ENCODE measurements around the gene PHF14. TPM values are rescaled to one million over a fixed set of nuclear protein-coding genes. Genes with fewer than 3 reads are reported as not detected.
A peak's percentile ranks its signal among the peaks of the same experiment; 100 is the strongest.

Gene PHF14
- total and polyA plus RNA-seq, 4 donors = 6.9 to 24.4 (median 15.3) TPM

DNA sequence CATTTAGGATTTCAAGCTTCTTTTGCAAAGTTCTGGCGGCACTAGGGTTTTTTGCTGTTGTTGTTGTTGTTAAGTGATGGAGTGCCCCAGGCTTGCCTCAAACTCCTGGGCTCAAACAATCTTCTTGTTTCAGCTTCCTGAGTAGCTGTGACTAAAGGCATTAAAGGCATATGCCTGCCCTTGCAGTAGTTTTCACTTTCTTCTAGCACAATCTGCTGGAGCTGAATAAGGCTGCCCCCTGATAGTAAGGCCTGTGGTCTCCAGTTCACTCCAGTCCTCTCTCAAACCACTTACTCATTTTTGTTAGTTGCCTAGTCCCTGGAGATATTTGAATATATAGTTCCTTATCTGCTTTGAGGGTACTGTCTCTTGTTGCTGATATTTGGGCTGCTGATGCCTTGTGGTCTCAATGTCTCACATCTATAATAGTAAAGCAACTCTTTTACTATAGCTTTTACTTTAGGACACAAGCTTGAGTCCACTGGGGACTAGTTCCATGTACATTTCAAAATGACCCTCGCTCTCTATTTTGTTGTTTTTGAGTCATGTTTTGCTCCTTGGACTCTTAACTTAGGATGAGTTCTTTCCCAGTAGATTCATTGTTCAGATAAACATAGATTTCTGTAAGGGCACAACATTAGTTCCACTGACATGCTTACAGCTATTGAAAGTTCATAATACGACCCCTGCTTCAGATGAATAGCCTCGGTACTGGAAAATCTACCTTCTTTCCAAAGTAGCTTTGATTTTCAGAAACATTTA lies 25.5 kb downstream of the PHF14 start:
- no peaks in the 10 kb centered on the region for H3K27me3 ChIP-seq (ENCODE audit: control insufficient read depth in 4 of 4, insufficient read depth in 4 of 4, low read length in 3 of 4)
- peak overlapping the region in 1 of 2 donors; percentile 39 for H3K27ac ChIP-seq (ENCODE audit: low read depth in 1 of 2, low read length in 2 of 2)
- H3K9ac ChIP-seq (ENCODE audit: low read depth in 1 of 2, low read length in 2 of 2) = no peak overlapping the region
- DNase-seq (ENCODE audit: low spot score) = no peak
- peaks cover 0 to 5% (median 0%) of the 10 kb centered on the region in 4 donors for H3K9me3 ChIP-seq (ENCODE audit: control insufficient read depth in 4 of 4, low read length in 3 of 4)
- peaks cover 2 to 6% (median 3%) of the 10 kb centered on the region in 4 donors for H3K36me3 ChIP-seq (ENCODE audit: control insufficient read depth in 4 of 4, insufficient read depth in 3 of 4, low read depth in 1 of 4, low read length in 3 of 4)
- H3K4me1 ChIP-seq (ENCODE audit: control insufficient read depth in 4 of 4, insufficient read depth in 4 of 4, low read length in 3 of 4) = peaks cover 0 to 8% (median 0%) of the 10 kb centered on the region in 4 donors
- TF ChIP-seq, protein P1, sequence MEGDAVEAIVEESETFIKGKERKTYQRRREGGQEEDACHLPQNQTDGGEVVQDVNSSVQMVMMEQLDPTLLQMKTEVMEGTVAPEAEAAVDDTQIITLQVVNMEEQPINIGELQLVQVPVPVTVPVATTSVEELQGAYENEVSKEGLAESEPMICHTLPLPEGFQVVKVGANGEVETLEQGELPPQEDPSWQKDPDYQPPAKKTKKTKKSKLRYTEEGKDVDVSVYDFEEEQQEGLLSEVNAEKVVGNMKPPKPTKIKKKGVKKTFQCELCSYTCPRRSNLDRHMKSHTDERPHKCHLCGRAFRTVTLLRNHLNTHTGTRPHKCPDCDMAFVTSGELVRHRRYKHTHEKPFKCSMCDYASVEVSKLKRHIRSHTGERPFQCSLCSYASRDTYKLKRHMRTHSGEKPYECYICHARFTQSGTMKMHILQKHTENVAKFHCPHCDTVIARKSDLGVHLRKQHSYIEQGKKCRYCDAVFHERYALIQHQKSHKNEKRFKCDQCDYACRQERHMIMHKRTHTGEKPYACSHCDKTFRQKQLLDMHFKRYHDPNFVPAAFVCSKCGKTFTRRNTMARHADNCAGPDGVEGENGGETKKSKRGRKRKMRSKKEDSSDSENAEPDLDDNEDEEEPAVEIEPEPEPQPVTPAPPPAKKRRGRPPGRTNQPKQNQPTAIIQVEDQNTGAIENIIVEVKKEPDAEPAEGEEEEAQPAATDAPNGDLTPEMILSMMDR (IDR thresholded peaks at IDR 0.05; ENCODE audit: low read depth, low read length, missing input control) = no peak
- peak; percentile 25 to 59 for TF ChIP-seq HNF4A (conservative IDR thresholded peaks at IDR 0.05)
- no peak overlapping the region for H3K4me3 ChIP-seq (ENCODE audit: low read depth in 1 of 3, low read length in 3 of 3)
- WGBS = 76% methylated on average over 4 of the region's 4 CpGs

DNA sequence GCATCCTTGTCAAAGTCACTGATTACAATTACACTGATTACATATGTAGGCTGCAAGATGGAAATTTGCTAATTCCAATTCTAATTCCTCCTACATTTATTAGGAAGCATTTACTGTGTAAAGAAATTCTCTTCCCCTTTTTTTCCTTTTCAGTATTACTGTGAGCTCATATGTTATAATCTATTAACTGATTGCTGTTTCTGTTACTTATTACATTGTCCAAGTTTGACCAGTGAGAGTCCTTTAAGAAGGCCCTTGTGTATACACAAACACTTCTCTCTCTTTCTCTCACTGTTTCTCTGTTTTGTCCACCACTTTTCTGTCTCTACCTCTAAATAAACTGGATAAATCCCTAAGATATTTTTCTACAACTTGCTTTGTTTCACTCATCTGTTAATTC lies 31.5 kb downstream of the PHF14 start:
- no peak overlapping the region for H3K4me3 ChIP-seq (ENCODE audit: low read depth in 1 of 3, low read length in 3 of 3)

DNA sequence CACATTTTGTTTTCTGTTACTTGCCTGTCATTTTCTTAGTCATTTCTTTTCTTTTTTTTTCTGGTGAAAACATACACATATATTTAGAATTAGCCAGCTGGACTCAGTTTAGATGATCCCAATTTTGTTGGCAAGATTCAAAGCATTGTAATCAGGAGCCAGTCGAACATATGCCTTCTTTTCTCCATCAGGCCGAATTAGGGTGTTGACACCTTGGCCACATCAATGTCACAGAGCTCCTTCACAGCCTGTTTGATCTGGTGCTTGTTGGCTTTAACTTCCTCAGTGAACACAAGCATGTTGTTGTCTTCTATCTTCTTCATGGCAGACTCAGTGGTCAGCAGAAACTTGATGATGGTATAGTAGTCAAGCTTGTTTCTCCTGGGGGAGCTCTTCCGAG lies 32.6 kb downstream of the PHF14 start:
- peaks cover 0 to 9% (median 3%) of the 10 kb centered on the region in 4 donors for H3K36me3 ChIP-seq (ENCODE audit: control insufficient read depth in 4 of 4, insufficient read depth in 3 of 4, low read depth in 1 of 4, low read length in 3 of 4)
- no peak for DNase-seq (ENCODE audit: low spot score)
- H3K9me3 ChIP-seq (ENCODE audit: control insufficient read depth in 4 of 4, low read length in 3 of 4) = no peaks in the 10 kb centered on the region
- no peaks in the 10 kb centered on the region for H3K27me3 ChIP-seq (ENCODE audit: control insufficient read depth in 4 of 4, insufficient read depth in 4 of 4, low read length in 3 of 4)
- H3K4me3 ChIP-seq (ENCODE audit: low read depth in 1 of 3, low read length in 3 of 3) = no peak overlapping the region
- H3K27ac ChIP-seq (ENCODE audit: low read depth in 1 of 2, low read length in 2 of 2) = no peak overlapping the region
- 85% methylated on average over 3 of the region's 3 CpGs for WGBS
- H3K4me1 ChIP-seq (ENCODE audit: control insufficient read depth in 4 of 4, insufficient read depth in 4 of 4, low read length in 3 of 4) = no peaks in the 10 kb centered on the region
- no peak overlapping the region for H3K9ac ChIP-seq (ENCODE audit: low read depth in 1 of 2, low read length in 2 of 2)
- TF ChIP-seq, protein P2, sequence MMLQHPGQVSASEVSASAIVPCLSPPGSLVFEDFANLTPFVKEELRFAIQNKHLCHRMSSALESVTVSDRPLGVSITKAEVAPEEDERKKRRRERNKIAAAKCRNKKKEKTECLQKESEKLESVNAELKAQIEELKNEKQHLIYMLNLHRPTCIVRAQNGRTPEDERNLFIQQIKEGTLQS (IDR thresholded peaks at IDR 0.05) = no peak
- TF ChIP-seq EGR1 (IDR thresholded peaks at IDR 0.05; ENCODE audit: low read depth in 2 of 2) (no peak), FOXA2 (IDR thresholded peaks at IDR 0.05) (no peak), SP1 (IDR thresholded peaks at IDR 0.05) (no peak), RXRA (IDR thresholded peaks at IDR 0.05) (no peak), YY1 (IDR thresholded peaks at IDR 0.05) (no peak), FOXA1 (IDR thresholded peaks at IDR 0.05) (no peak)
- TF ChIP-seq, protein P1 (IDR thresholded peaks at IDR 0.05; ENCODE audit: low read depth, low read length, missing input control) = no peak

More for the DNA sequence above, 31.5 kb downstream of the PHF14 start:
- Histone ChIP-seq H3K27me3 (ENCODE audit: control insufficient read depth in 4 of 4, insufficient read depth in 4 of 4, low read length in 3 of 4) (no peaks in the 10 kb centered on the region), H3K9me3 (ENCODE audit: control insufficient read depth in 4 of 4, low read length in 3 of 4) (no peaks in the 10 kb centered on the region), H3K27ac (ENCODE audit: low read depth in 1 of 2, low read length in 2 of 2) (no peak overlapping the region), H3K36me3 (ENCODE audit: control insufficient read depth in 4 of 4, insufficient read depth in 3 of 4, low read depth in 1 of 4, low read length in 3 of 4) (peaks cover 0 to 9% (median 3%) of the 10 kb centered on the region in 4 donors), H3K4me1 (ENCODE audit: control insufficient read depth in 4 of 4, insufficient read depth in 4 of 4, low read length in 3 of 4) (no peaks in the 10 kb centered on the region), H3K9ac (ENCODE audit: low read depth in 1 of 2, low read length in 2 of 2) (no peak overlapping the region)
- no peak for DNase-seq (ENCODE audit: low spot score)
- TF ChIP-seq FOXA2 (IDR thresholded peaks at IDR 0.05) (no peak), GABPA (IDR thresholded peaks at IDR 0.05 in 1 of 2, conservative IDR thresholded peaks at IDR 0.05 in 1 of 2) (no peak)
- TF ChIP-seq, protein P1 (IDR thresholded peaks at IDR 0.05; ENCODE audit: low read depth, low read length, missing input control) = no peak
- TF ChIP-seq, protein P3, sequence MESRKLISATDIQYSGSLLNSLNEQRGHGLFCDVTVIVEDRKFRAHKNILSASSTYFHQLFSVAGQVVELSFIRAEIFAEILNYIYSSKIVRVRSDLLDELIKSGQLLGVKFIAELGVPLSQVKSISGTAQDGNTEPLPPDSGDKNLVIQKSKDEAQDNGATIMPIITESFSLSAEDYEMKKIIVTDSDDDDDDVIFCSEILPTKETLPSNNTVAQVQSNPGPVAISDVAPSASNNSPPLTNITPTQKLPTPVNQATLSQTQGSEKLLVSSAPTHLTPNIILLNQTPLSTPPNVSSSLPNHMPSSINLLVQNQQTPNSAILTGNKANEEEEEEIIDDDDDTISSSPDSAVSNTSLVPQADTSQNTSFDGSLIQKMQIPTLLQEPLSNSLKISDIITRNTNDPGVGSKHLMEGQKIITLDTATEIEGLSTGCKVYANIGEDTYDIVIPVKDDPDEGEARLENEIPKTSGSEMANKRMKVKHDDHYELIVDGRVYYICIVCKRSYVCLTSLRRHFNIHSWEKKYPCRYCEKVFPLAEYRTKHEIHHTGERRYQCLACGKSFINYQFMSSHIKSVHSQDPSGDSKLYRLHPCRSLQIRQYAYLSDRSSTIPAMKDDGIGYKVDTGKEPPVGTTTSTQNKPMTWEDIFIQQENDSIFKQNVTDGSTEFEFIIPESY (IDR thresholded peaks at IDR 0.05) = no peak
